Measurements from ENCODE around the gene ELMO2.

DNA sequence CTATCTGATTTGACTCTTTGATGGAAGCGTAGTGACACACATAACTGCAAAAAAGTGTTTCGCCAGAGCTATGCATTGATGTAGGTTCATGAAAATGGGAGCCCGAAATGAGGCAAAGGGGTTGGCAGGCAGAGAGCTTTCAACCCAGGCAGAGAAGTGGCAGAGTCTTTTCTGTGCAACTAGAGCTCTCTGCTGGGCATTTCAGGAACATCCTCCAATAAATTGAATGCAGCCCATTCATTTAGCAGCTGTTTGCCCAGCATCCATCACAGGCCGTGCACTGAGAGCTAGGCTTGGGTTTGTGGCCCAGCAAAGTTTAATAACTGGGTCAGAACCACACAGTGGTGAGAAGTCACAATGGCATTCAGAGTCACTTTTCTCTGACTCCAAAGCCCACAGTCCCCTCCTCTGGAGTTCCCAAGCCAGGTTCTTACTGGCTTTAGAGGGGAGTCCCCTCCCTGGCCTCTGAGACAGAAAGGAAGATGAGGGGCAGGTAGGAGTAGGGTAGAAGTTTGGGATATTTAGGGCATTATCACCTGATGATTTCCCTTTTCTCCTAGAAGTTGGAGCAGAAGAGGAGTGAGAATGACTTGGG is 31.8 kb upstream of the ELMO2 start:
- TF ChIP-seq, protein P1, sequence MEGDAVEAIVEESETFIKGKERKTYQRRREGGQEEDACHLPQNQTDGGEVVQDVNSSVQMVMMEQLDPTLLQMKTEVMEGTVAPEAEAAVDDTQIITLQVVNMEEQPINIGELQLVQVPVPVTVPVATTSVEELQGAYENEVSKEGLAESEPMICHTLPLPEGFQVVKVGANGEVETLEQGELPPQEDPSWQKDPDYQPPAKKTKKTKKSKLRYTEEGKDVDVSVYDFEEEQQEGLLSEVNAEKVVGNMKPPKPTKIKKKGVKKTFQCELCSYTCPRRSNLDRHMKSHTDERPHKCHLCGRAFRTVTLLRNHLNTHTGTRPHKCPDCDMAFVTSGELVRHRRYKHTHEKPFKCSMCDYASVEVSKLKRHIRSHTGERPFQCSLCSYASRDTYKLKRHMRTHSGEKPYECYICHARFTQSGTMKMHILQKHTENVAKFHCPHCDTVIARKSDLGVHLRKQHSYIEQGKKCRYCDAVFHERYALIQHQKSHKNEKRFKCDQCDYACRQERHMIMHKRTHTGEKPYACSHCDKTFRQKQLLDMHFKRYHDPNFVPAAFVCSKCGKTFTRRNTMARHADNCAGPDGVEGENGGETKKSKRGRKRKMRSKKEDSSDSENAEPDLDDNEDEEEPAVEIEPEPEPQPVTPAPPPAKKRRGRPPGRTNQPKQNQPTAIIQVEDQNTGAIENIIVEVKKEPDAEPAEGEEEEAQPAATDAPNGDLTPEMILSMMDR (IDR thresholded peaks at IDR 0.05) = peak in 3 of 5 experiments; percentile 10 to 12 (median 11)
- TF ChIP-seq POLR2AphosphoS5 (IDR thresholded peaks at IDR 0.05) (no peak), EP300 (IDR thresholded peaks at IDR 0.05; ENCODE audit: low read depth) (no peak), POLR2A (IDR thresholded peaks at IDR 0.05) (no peak)

Measured in transverse colon (tissue), 4 donors.